Measurements from ENCODE around the gene PLEKHH1.

Gene PLEKHH1

DNA sequence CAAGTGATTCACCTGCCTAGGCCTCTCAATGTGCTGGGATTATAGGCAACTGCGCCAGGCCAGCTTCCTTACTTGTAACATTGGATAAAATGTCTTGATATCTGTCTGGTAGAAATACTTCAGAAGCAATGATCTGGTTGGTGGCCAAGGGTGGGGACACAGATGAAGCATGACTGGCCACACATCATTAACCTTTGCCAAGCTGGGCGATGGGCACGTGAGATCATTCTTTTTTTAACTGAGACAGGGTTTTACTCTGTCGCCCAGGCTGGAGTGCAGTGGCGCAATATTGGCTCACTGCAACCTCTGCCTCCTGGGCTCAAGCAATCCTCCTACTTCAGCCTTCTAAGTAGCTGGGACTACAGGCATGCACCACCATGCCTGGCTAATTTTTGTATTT is 31.1 kb downstream of the PLEKHH1 start:
- H3K27ac ChIP-seq = no peak overlapping the region
- TF ChIP-seq, protein P1, sequence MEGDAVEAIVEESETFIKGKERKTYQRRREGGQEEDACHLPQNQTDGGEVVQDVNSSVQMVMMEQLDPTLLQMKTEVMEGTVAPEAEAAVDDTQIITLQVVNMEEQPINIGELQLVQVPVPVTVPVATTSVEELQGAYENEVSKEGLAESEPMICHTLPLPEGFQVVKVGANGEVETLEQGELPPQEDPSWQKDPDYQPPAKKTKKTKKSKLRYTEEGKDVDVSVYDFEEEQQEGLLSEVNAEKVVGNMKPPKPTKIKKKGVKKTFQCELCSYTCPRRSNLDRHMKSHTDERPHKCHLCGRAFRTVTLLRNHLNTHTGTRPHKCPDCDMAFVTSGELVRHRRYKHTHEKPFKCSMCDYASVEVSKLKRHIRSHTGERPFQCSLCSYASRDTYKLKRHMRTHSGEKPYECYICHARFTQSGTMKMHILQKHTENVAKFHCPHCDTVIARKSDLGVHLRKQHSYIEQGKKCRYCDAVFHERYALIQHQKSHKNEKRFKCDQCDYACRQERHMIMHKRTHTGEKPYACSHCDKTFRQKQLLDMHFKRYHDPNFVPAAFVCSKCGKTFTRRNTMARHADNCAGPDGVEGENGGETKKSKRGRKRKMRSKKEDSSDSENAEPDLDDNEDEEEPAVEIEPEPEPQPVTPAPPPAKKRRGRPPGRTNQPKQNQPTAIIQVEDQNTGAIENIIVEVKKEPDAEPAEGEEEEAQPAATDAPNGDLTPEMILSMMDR (conservative IDR thresholded peaks at IDR 0.05) = no peak
- TF ChIP-seq ZFX (IDR thresholded peaks at IDR 0.05) = no peak

DNA sequence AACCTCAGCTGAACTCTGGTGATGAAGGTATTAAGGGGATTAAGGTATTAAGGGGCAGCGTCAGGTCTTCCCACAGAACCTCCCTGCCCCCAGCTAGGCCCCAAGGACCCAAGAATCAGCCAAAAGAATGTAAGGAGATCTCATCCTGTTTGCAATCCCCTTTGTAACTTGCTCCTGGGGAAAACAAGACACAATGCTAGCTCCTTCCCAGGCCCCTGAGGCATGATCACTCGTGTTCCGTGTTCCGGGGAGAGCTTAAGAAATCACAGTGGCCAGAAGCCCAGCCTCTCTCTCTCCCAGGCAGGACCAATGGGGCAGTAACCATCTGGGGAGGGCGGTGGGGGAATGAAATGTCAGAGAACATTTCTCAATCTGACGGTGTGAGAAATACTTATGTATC is 33.8 kb downstream of the PLEKHH1 start:
- H3K27ac ChIP-seq = no peak overlapping the region
- TF ChIP-seq, protein P1 (conservative IDR thresholded peaks at IDR 0.05) = no peak
- no peak for TF ChIP-seq ZFX (IDR thresholded peaks at IDR 0.05)

DNA sequence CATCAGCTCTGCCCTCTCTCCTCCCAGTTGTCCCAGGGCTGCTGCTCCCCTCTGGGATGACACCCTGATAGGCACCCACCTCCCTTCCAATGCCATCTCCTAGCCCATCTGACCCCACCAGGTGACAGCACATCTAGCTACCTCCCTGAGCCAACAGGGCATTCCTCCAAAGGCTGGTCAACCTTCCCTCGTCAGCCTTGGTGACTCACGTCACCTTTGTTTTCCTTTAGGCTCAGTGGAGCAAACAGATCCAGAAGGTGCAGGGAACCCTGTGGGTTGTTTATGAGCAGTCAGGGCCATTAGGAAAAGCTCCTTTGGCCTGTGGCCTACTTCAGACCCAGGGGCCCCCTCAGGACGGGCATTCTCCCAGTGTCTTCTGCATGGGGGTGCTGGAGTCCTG is 34.6 kb downstream of the PLEKHH1 start:
- TF ChIP-seq ZFX (IDR thresholded peaks at IDR 0.05) = no peak
- TF ChIP-seq, protein P1 (conservative IDR thresholded peaks at IDR 0.05) = no peak
- H3K27ac ChIP-seq = no peak overlapping the region

DNA sequence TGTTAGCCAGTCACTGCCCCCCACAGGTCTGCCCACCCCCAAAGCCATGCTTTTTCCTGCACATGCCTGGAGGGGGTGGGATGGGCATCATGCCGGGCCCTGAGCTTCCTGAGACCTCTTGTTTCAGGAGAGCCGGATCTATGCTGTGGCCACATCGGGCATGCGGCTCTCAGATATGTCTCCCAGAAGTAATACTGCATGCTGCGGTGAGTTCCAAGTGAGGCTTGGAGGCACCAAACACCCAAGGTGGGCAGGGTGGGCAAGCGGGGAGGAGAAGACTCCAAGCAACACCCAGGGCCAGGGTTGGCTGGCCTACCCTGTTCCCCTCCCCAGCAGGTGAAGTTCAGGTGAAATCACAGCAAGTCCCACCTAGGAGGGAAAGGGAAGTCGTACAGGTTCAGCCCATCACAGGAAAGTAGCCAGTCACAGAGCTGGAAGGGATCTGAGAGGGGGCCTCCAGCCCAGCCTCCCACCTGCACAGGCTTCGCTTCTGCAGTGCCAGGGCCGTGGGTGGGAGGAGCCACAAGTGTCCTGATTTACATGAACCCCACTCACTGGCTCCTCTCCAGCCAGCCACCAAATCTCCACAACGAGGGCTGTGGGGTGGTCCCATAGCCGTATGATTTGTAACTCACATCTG is 36.0 kb downstream of the PLEKHH1 start:
- H3K27ac ChIP-seq = no peak overlapping the region
- TF ChIP-seq, protein P1 (conservative IDR thresholded peaks at IDR 0.05) = no peak
- no peak for TF ChIP-seq ZFX (IDR thresholded peaks at IDR 0.05)

DNA sequence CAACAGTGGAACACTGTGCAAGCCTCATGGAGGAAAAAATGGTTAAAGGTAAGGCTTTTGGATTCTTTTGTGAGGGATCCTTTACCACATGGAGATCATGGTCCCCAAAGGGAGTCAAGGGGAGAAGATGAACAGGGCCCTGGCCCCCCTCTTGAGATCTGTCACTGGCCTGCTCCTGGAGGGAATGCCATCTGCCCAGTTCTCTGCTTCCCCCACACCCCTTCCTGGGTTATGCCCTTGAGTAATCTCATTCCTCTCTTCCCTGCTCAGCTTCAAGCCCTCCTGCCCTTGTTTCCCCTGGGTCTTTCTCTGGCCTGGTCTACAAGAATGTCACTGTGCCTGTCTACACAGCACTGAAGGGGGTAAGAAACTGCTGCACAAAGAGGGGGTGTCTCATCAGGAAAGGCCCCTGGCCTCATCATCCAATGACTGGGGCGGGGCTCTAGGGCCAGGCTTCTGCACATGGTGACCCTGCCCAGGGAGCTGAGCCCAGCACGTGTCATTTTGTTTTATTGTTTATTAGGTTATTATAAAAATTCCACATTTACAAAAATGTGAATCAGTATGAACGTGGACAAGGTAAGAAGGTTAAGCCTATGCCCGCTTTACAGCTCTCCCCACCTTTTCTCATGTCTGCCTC is 36.7 kb downstream of the PLEKHH1 start:
- no peak overlapping the region for H3K27ac ChIP-seq
- TF ChIP-seq, protein P1 (conservative IDR thresholded peaks at IDR 0.05) = no peak
- no peak for TF ChIP-seq ZFX (IDR thresholded peaks at IDR 0.05)

DNA sequence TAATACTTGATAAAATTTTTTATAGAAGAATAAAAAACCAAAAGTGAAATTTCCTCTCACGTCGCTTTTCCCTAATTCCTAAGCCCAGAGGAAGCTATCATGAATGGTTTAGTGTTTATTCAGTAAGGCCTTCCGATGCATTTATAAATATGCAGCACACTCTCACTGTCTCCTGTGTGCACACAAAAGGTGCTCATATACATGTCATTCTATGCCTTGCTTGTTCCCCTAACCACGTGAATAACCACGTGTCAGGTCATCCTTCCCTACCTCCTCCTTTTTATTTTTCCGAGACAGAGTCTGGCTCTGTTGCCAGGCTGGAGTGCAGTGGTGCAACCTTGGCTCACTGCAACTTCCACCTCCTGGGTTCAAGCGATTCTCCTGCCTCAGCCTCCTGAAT is 37.4 kb downstream of the PLEKHH1 start:
- H3K27ac ChIP-seq = no peak overlapping the region
- no peak for TF ChIP-seq ZFX (IDR thresholded peaks at IDR 0.05)
- TF ChIP-seq, protein P1 (conservative IDR thresholded peaks at IDR 0.05) = no peak

DNA sequence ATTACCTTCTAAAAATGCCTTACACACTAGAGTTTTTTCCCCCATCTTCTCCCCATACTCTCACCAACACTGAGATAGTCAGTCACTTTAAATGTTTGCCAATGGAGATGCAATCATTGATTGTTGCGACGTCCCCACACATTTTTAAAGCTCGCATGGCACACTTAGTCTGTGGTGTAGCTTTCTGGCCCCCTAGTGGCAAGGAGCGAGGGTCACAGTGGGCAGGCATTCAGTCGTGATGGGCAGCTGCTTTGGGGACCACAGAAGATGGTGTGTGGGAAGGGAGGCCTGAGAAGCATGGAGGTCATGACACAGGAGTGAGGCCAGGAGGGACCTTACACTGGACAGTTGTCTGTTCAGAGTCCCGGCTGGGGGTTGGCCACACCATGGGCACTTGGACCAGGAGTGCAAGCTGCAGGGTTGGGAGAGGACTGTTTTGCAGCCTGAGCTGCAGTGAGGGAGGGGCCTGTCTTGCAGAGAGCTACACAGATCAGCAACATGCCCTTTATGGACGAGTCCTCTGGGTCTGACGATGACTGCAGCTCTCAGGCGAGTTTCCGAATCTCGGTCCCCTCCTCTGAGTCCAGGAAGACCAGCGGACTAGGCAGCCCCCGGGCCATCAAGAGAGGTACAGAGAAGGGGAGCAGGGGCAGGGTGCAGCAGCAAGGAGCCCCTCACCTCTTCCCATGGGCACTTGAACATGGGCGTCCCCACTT is 38.3 kb downstream of the PLEKHH1 start:
- TF ChIP-seq ZFX (IDR thresholded peaks at IDR 0.05) = no peak
- TF ChIP-seq, protein P1 (conservative IDR thresholded peaks at IDR 0.05) = peak; percentile 93
- no peak overlapping the region for H3K27ac ChIP-seq
